ENCODE data around the gene FAM118B.

- TF ChIP-seq POLR2A (IDR thresholded peaks at IDR 0.05) (no peak), CTCF (IDR thresholded peaks at IDR 0.05) (no peak)
Measured at GRCh38 chr11:126305699-126306098, 94.1 kb downstream of the FAM118B start.

All from body of pancreas (tissue), 4 donors.